ENCODE measurements around the gene ESRRB. TPM values are rescaled to one million over a fixed set of nuclear protein-coding genes. Genes with fewer than 3 reads are reported as not detected.
"Not testable (repeated sequence)": the region's sequence is repeated elsewhere in the genome, so short reads cannot be mapped to it uniquely, and the experiment has no call there.

The ESRRB gene
- total RNA-seq, 2 donors from 2014 or later, result 0.10 to 0.21 TPM

- no peaks in the 10 kb centered on the region for H3K4me1 ChIP-seq
- H3K27ac ChIP-seq, result no peak overlapping the region
- no peak for TF ChIP-seq CTCF (IDR thresholded peaks at IDR 0.05)
- no peak overlapping the region for H3K4me3 ChIP-seq
- H3K27me3 ChIP-seq, result no peaks in the 10 kb centered on the region
- no peaks in the 10 kb centered on the region for H3K36me3 ChIP-seq
- intact Hi-C loops (cut with DNase I), result no loop called here
- no peak overlapping the region for H3K9ac ChIP-seq (ENCODE audit: low read depth in 2 of 2, low read length in 2 of 2)
- DNase-seq, result no peak
- H3K9me3 ChIP-seq, result no peaks in the 10 kb centered on the region
These were observed 142.4 kb downstream of the ESRRB start for GRCh38 chr14:76518366-76518765.

- DNase-seq, result no peak
- no peaks in the 10 kb centered on the region for H3K4me1 ChIP-seq
- no peaks in the 10 kb centered on the region for H3K9me3 ChIP-seq
- no peak overlapping the region for H3K27ac ChIP-seq
- TF ChIP-seq CTCF (IDR thresholded peaks at IDR 0.05), result no peak
- H3K36me3 ChIP-seq, result no peaks in the 10 kb centered on the region
- H3K4me3 ChIP-seq, result no peak overlapping the region
- H3K9ac ChIP-seq (ENCODE audit: low read depth in 2 of 2, low read length in 2 of 2), result no peak overlapping the region
- intact Hi-C loops (cut with DNase I), result no loop called here
- no peaks in the 10 kb centered on the region for H3K27me3 ChIP-seq
These were observed 149.3 kb downstream of the ESRRB start for GRCh38 chr14:76525106-76525821.

GRCh38 chr14:76531085-76531484 is 155.1 kb downstream of the ESRRB start:
- no peaks in the 10 kb centered on the region for H3K9me3 ChIP-seq
- intact Hi-C loops (cut with DNase I), result no loop called here
- H3K9ac ChIP-seq (ENCODE audit: low read depth in 2 of 2, low read length in 2 of 2), result no peak overlapping the region
- no peak overlapping the region for H3K4me3 ChIP-seq
- H3K27ac ChIP-seq, result no peak overlapping the region
- no peak for DNase-seq
- no peaks in the 10 kb centered on the region for H3K27me3 ChIP-seq
- no peak for TF ChIP-seq CTCF (IDR thresholded peaks at IDR 0.05)
- no peaks in the 10 kb centered on the region for H3K36me3 ChIP-seq
- no peaks in the 10 kb centered on the region for H3K4me1 ChIP-seq

- H3K4me1 ChIP-seq, result no peaks in the 10 kb centered on the region
- no peaks in the 10 kb centered on the region for H3K36me3 ChIP-seq
- no peaks in the 10 kb centered on the region for H3K27me3 ChIP-seq
- no peak for TF ChIP-seq CTCF (IDR thresholded peaks at IDR 0.05)
- no peak overlapping the region for H3K4me3 ChIP-seq
- intact Hi-C loops (cut with DNase I), result no loop called here
- DNase-seq, result no peak
- H3K9me3 ChIP-seq, result no peaks in the 10 kb centered on the region
- no peak overlapping the region for H3K9ac ChIP-seq (ENCODE audit: low read depth in 2 of 2, low read length in 2 of 2)
- no peak overlapping the region for H3K27ac ChIP-seq
These were observed 155.9 kb downstream of the ESRRB start for GRCh38 chr14:76531821-76532318.

GRCh38 chr14:76536636-76537035 is 160.7 kb downstream of the ESRRB start:
- H3K4me1 ChIP-seq; H3K27ac ChIP-seq; DNase-seq; H3K9me3 ChIP-seq; H3K4me3 ChIP-seq; H3K27me3 ChIP-seq; H3K9ac ChIP-seq (ENCODE audit: low read depth in 2 of 2, low read length in 2 of 2); intact Hi-C loops (cut with DNase I); H3K36me3 ChIP-seq: not testable (repeated sequence)

GRCh38 chr14:76537906-76538647 is 162.1 kb downstream of the ESRRB start:
- Histone ChIP-seq H3K9ac (ENCODE audit: low read depth in 2 of 2, low read length in 2 of 2) (no peak overlapping the region), H3K27me3 (no peaks in the 10 kb centered on the region), H3K9me3 (no peaks in the 10 kb centered on the region), H3K27ac (no peak overlapping the region), H3K4me3 (no peak overlapping the region), H3K36me3 (no peaks in the 10 kb centered on the region), H3K4me1 (no peaks in the 10 kb centered on the region)
- no peak for TF ChIP-seq CTCF (IDR thresholded peaks at IDR 0.05)
- intact Hi-C loops (cut with DNase I), result no loop called here
- DNase-seq, result no peak

Data from colonic mucosa (tissue), 4 donors.